Transverse colon (tissue), 4 donors: ENCODE results near the gene ZBTB7C.

Source experiments
- CTCF ChIP-seq, 5 experiments: fragments of 200-600 bp in 3 of 5; fragments of 450-650 bp in 2 of 5; sonication (generic) in 3 of 5; IDR thresholded peaks; 1 replicate in 2 of 5; 2 replicates in 3 of 5; pipeline ENCODE4 v1.5.1; 2016 to 2017; ENCODE audit warnings: antibody characterized with exemption in 5 of 5, inconsistent platforms in 3 of 5, mild to moderate bottlenecking in 2 of 5, moderate library complexity in 1 of 5
- EP300 ChIP-seq: sonication (generic); formaldehyde crosslinking; IDR thresholded peaks from one replicate; pipeline ENCODE4 v1.6.1; 2017; ENCODE audit warnings: antibody characterized with exemption, low read depth
- POLR2A ChIP-seq: fragments of 450-650 bp; IDR thresholded peaks from one replicate; pipeline ENCODE4 v1.6.1; 2016; ENCODE audit warnings: antibody characterized with exemption, mild to moderate bottlenecking, moderate library complexity
- POLR2AphosphoS5 ChIP-seq, 3 donors: sonication (generic); formaldehyde crosslinking; IDR thresholded peaks; one replicate each; pipeline ENCODE4 v1.6.1; 2016; ENCODE audit warnings: antibody characterized with exemption in 3 of 3

- TF ChIP-seq CTCF (IDR thresholded peaks at IDR 0.05), result no peak
- no peak for TF ChIP-seq POLR2AphosphoS5 (IDR thresholded peaks at IDR 0.05)
- no peak for TF ChIP-seq POLR2A
- TF ChIP-seq EP300, result no peak
Measured at GRCh38 chr18:48036226-48036625, 373.0 kb downstream of the ZBTB7C start.
